ENCODE data around the gene STXBP2.

- TF ChIP-seq CTCF (IDR thresholded peaks at IDR 0.05; ENCODE audit: low read length) (no peak), EZH2 (optimal IDR thresholded peaks at IDR 0.05; ENCODE audit: low read depth, low read length) (no peak), EZH2phosphoT487 (IDR thresholded peaks at IDR 0.05; ENCODE audit: low read length) (no peak)
These were observed 13.8 kb upstream of the STXBP2 start for GRCh38 chr19:7622933-7623685.

Data from MM.1S (cell line).